GM18505 (cell line): Measurements from ENCODE around the gene LIAS.

Experiments used
- ATAC-seq: cut with Tn5 transposase; IDR thresholded peaks from one replicate; pipeline ENCODE4 v1.9.1; 2021; ENCODE audit not compliant: unreplicated experiment
- POLR2A ChIP-seq: IDR thresholded peaks from 4 replicates; pipeline ENCODE4 v1.6.1; 2011; ENCODE audit warnings: borderline replicate concordance; ENCODE audit not compliant: insufficient read depth, insufficient read length; ENCODE audit errors: extremely low read depth

LIAS gene

GRCh38 chr4:39469429-39470077 lies 10.7 kb downstream of the LIAS start:
- peak; percentile 85 for ATAC-seq
- no peak for TF ChIP-seq POLR2A

DNA sequence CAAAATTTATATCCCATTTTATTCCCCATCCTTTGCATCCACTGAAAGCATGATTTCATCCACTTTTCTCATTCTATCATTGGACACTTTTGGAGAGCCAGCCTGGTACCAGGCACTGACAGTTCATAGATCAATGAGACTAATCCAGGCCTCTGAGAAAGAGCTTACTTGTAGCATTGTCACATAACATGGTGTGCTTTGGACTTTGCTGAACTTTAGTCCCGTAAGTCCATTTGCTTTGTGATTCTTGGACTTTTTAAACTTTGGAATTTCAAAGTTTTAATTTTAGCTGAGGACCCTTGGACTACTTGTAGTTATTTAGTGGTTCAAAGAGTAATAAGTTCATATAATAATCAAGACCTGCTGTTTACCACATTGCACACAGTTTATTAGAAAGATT lies 11.5 kb downstream of the LIAS start:
- ATAC-seq: no peak
- TF ChIP-seq POLR2A: no peak

DNA sequence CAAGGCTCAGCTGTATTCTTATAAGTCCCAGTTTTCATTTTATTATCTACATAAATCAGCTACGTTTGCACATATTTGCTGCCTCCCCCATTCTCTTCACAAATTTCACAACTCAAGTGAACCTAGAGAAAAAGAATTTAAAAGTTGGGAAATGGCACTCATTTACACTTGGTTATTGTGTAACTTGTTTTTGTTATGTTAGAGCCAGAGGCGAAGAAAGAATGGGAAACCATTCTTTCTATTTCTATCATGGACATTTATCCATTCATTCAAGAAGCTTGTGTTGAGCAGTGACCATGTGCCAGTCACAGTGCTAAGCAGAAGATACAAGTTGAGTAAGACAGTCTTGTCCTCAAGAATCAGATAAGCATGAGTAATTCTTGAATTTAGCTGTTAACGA lies 13.5 kb downstream of the LIAS start:
- ATAC-seq: no peak
- no peak for TF ChIP-seq POLR2A

DNA sequence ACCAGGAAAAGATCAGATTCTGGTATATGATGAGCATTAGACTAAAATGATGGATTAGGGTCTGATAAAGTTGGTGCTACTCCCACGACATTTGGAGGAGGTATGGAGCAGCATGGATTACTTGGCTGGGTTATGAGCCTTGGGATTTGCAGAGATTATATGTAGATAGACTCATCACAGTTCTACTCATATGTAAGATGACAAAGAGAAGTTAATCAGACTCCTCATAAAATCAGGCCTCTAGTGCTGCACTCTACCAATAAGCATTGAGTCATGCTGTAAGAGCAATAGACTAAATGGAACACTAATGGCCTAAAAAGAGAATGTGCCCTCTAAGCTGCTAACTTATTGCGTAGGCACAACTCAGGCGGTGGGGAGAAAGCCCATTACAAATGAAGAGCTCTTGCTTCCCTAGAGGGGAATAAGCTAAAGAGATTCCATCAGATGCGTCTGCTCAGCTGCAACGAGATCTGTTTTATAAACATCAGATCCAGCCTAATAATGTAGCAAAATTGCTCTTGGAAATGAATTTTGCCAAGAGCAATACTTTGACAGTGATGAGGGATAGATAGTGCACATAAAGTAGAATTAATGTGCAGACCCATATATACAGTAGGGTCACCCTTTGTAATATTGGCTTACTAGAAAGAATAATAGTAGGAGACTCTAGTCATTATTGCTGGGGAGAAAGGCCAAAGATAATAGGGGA lies 17.5 kb downstream of the LIAS start:
- no peak for TF ChIP-seq POLR2A
- no peak for ATAC-seq

GRCh38 chr4:39480251-39480650 lies 21.4 kb downstream of the LIAS start:
- no peak for ATAC-seq
- TF ChIP-seq POLR2A: no peak

DNA sequence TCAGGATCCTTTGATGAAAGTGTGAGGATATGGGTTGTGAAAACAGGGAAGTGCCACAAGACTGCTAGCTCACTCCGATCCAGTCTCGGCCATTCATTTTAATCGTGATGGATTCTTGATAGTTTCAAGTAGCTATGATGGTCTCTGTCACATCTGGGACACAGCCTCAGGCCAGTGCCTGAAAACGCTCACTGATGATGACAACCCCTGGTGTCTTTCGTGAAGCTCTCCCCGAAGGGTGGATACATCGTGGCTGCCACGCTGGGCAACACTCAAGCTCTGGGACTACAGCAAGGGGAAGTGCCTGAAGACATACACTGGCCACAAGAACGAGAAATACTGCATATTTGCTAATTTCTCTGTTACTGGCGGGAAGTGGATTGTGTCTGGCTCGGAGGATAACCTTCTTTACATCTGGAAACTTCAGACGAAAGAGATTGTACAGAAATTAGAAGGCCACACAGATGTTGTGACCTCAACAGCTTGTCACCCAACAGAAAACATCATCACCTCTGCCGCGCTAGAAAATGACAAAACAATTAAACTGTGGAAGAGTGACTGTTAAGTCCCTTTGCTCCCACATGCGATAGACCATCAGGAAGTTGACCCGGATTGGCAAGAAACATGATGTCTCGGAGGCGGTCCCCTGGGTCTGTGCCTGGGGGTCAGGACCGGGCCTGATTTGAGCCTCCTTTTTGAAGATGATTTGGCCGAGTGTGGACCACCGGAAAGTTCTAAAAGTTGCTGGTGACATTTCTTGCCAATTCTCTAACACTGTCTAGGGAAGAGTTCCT lies 22.2 kb downstream of the LIAS start:
- no peak for TF ChIP-seq POLR2A
- ATAC-seq: no peak

DNA sequence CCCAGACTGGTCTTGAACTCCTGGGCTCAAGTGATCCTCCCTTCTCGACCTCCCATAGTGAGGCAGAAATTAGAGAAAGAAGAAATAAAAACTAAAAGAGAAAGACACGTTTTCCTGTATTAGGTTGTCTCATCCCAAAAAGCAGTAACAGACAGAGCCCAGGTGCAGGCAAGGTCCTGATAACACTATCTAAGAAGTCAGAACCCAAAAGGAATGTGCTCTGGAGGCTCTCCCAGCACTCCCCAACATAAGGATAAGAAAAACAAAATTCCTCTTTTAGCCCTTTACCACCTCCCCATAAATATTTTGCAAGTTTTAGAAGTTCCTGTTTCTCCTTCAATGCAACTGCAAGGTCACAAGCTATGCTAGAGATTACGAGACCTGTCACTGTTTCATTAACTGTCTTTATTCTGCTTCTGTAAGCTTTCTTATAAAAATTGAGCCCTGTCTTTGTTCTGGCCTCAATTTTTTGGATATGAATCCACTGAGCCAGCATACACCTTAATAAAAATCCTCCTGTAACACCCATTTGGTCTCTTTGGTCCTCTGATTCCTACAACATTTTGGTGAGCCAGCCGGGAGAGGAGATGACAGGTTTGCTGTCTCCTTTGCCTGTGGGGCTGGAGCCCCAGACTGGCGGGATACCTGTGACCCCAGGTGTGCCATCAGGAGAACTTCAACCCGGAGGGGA lies 25.9 kb downstream of the LIAS start:
- ATAC-seq: no peak
- no peak for TF ChIP-seq POLR2A

DNA sequence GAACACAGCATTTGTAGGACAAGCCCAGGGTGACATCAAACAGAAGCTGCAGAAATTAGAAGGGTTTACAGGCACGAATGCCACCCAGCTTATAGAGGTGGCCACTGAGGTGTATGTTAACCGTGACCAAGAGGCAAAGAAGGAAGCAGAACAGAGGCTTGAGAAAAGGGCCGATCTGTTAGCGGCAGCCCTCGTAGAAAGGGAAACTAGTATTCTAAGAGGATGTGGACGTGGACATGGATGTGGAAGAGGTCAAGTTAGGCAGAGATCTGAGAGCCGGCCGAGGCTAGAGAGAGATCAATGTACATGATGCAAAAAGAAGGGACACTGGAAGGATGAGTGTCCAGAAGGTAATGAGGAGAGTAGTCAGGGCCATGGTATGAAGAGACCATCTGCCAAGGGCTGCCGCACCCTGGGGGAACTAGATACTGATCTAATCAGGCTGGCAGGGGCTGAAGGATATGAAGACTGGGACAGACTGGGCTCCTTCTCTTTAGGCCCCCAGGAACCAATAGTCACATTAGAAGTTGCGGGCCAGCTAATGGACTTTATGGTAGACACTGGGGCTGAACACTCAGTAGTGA lies 27.5 kb downstream of the LIAS start:
- TF ChIP-seq POLR2A: no peak
- no peak for ATAC-seq

- no peak for ATAC-seq
Observed at GRCh38 chr4:39490322-39490721, 31.5 kb downstream of the LIAS start.

GRCh38 chr4:39494354-39494753 lies 35.5 kb downstream of the LIAS start:
- TF ChIP-seq POLR2A: no peak
- ATAC-seq: no peak

More at GRCh38 chr4:39490322-39490721, 31.5 kb downstream of the LIAS start:
- no peak for TF ChIP-seq POLR2A

DNA sequence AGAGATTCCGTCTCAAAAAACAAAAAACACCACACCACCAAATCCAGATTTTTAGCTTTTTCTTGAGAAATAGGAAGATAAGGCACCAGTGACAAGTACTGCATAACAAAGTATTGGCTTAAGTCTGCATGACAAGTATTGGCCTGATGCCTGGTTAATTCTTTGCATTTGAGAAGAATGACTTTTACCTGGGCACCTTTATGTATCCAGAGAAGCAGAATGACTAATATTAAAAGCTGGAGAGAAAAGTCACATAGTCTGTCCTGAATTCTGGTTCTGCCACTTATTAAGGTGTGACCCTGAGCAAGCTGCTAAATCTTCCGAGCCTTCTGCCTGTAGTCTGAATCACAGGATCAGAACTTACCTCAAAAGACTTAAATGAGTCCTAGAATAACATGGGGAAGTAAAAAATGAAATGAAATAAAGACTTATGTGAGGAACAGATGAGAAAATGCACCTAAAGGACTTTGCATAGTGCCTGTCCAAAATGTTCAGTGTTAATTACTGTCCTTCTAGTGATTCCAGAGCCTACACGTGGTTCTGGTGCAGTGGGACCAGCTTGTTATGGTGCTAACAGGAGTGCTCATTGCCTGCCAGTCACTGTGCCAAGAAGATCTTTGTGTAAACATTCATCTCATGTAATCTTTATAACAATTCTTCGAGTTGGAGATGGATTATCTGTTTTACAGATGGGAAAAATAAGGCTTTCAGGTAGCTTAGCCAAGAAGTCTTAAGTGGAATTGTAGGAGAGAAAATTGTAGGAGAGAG lies 36.8 kb downstream of the LIAS start:
- ATAC-seq: no peak
- no peak for TF ChIP-seq POLR2A
